Panc1 (cell line): ENCODE measurements around the gene WAS. TPM values are rescaled to one million over a fixed set of nuclear protein-coding genes. Genes with fewer than 3 reads are reported as not detected.

Experiments used
- ATAC-seq: fragments of 200-7000 bp; cut with Tn5 transposase; 2 replicates; pipeline ENCODE4 v1.9.1; 2020; ENCODE audit warnings: mild to moderate bottlenecking, moderate library complexity
- BruUV-seq: library from RNA; stranded (reverse); fragments of 400-500 nt; replicated peaks from 2 replicates; lab custom pipeline; 2021; lab: Mats Ljungman, UMichigan
- CTCF ChIA-PET: fragments of 300-600 bp; sonication (Branson Sonifier 250); formaldehyde crosslinking; loops from one replicate; lab custom pipeline; 2022; ENCODE audit warnings: antibody characterized with exemption; lab: Charles Lee
- POLR2A ChIA-PET: fragments of 300-600 bp; sonication (Branson Sonifier 250); formaldehyde crosslinking; loops from one replicate; lab custom pipeline; 2022; ENCODE audit warnings: antibody characterized with exemption; lab: Charles Lee
- DNase-seq: peaks from one replicate; pipeline ENCODE4 v3.0.0-alpha.2; 2010; ENCODE audit warnings: low read depth, low spot score
- H3K27ac ChIP-seq: 2 replicates; pipeline ENCODE4 v1.5.1; 2011; ENCODE audit warnings: mild to moderate bottlenecking, low read length, inconsistent platforms
- H3K27me3 ChIP-seq: fragments of 200-500 bp; sonication (Bioruptor generic); 2 replicates; pipeline ENCODE4 v1.6.0; 2014; ENCODE audit warnings: low read length, inconsistent platforms; ENCODE audit not compliant: control insufficient read depth, insufficient read depth
- H3K36me3 ChIP-seq: fragments of 200-500 bp; sonication (Bioruptor generic); 2 replicates; pipeline ENCODE4 v1.5.1; 2014; ENCODE audit warnings: inconsistent platforms, mild to moderate bottlenecking, low read length, moderate library complexity; ENCODE audit not compliant: control insufficient read depth, insufficient read depth
- H3K4me1 ChIP-seq: 2 replicates; pipeline ENCODE4 v1.5.1; 2011; ENCODE audit warnings: inconsistent platforms, mild to moderate bottlenecking, low read length, moderate library complexity; ENCODE audit not compliant: control insufficient read depth, insufficient read depth
- H3K4me3 ChIP-seq, 2 experiments: 2 replicates each; pipeline ENCODE4 v1.5.1; 2011 to 2012; ENCODE audit warnings: low read depth in 2 of 2, low read length in 2 of 2, mild to moderate bottlenecking in 2 of 2, inconsistent platforms in 1 of 2, moderate library complexity in 1 of 2
- H3K9me3 ChIP-seq: fragments of 200-500 bp; sonication (Bioruptor generic); 2 replicates; pipeline ENCODE4 v1.5.1; 2014; ENCODE audit warnings: low read depth, mild to moderate bottlenecking, inconsistent platforms, low read length, moderate library complexity; ENCODE audit not compliant: control insufficient read depth, insufficient read depth
- POLR2AphosphoS5 ChIP-seq: IDR thresholded peaks from 2 replicates; pipeline ENCODE4 v1.6.1; 2012; ENCODE audit warnings: mild to moderate bottlenecking, low read depth, low read length, moderate library complexity
- SIN3A ChIP-seq: IDR thresholded peaks from 2 replicates; pipeline ENCODE4 v1.6.1; 2012; ENCODE audit warnings: low read depth, mild to moderate bottlenecking, low read length, moderate library complexity, borderline replicate concordance; ENCODE audit not compliant: insufficient read depth
- TCF7L2 ChIP-seq: IDR thresholded peaks from 2 replicates; pipeline ENCODE4 v1.6.1; 2011; ENCODE audit warnings: mild to moderate bottlenecking, low read depth, low read length, inconsistent platforms
- in situ Hi-C: cut with HindIII; loops from 2 replicates; pipeline ENCODE4 v1.10.0; 2016; ENCODE audit warnings: low sequenced_read_pairs, low pct_unique_long_range_greater_than_20kb
- intact Hi-C: fragments of 100-400 bp; cut with micrococcal nuclease; formaldehyde crosslinking; loops from one replicate; pipeline ENCODE4 v1.10.0; 2022; ENCODE audit not compliant: unreplicated experiment
- total RNA-seq: library from RNA; stranded (reverse); gene quantifications from one replicate; pipeline ENCODE4 v1.2.1, GENCODE V29; 2021; ENCODE audit not compliant: unreplicated experiment
- TF ChIP-seq, protein P1 (sequence below), 2 experiments: IDR thresholded peaks; 2 replicates each; pipeline ENCODE4 v1.6.1; 2011 to 2012; ENCODE audit warnings: low read depth in 2 of 2, control low read depth in 1 of 2, low read length in 1 of 2, mild to moderate bottlenecking in 1 of 2, moderate library complexity in 1 of 2; ENCODE audit not compliant: insufficient read depth in 1 of 2
- TF ChIP-seq, protein P2 (sequence below): fragments of 450-650 bp; IDR thresholded peaks from 2 replicates; pipeline ENCODE4 v1.5.1; 2017; ENCODE audit warnings: mild to moderate bottlenecking

The WAS gene
- total RNA-seq, 1 experiment from 2014 or later = 0.82 TPM

DNA sequence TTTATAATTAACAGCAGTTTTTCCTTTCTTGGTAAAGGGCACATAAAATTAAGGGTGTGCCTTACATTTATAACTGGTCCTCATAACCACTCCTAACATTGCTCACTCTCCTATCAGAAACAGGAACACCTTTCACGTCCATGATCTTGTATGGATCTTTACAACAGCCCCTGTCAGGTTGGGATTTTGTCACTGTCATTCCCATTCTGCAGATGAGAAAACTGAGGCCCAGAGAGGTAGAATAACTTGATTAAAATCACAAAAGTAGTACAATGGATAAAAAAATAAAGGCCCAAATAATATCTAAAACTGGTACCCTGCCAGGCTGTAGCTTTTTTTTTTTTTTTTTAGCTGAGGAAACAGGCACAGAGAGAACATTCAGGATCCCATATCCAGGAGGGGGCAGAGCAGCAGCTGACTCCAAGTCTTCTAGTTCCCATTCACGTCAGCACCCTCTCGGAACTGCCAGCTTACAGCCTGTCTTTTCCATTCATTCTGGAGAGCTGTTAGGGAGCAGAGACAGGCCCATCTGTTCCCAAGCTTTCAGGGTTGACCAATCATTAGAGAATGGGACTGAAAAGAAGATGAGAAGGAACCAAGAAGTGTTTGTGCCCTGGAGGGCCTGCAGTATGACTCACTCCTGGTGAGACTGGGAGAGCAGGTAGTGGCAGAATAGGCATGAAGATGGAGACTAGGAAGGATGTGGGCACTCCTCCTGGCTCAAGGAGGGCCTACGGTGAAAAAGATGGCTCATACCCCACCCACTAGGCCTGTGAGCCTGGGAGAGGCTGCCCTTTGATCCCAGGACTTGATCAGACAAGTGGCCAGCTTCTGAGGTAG is 20.3 kb downstream of the WAS start:
- POLR2A ChIA-PET = no interaction called here
- ATAC-seq (0 out of 2 replicates have a peak, but pooled peaks have one; percentile 14), DNase-seq (no peak)
- no peaks in the 10 kb centered on the region for H3K9me3 ChIP-seq
- TF ChIP-seq, protein P1, sequence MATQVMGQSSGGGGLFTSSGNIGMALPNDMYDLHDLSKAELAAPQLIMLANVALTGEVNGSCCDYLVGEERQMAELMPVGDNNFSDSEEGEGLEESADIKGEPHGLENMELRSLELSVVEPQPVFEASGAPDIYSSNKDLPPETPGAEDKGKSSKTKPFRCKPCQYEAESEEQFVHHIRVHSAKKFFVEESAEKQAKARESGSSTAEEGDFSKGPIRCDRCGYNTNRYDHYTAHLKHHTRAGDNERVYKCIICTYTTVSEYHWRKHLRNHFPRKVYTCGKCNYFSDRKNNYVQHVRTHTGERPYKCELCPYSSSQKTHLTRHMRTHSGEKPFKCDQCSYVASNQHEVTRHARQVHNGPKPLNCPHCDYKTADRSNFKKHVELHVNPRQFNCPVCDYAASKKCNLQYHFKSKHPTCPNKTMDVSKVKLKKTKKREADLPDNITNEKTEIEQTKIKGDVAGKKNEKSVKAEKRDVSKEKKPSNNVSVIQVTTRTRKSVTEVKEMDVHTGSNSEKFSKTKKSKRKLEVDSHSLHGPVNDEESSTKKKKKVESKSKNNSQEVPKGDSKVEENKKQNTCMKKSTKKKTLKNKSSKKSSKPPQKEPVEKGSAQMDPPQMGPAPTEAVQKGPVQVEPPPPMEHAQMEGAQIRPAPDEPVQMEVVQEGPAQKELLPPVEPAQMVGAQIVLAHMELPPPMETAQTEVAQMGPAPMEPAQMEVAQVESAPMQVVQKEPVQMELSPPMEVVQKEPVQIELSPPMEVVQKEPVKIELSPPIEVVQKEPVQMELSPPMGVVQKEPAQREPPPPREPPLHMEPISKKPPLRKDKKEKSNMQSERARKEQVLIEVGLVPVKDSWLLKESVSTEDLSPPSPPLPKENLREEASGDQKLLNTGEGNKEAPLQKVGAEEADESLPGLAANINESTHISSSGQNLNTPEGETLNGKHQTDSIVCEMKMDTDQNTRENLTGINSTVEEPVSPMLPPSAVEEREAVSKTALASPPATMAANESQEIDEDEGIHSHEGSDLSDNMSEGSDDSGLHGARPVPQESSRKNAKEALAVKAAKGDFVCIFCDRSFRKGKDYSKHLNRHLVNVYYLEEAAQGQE (IDR thresholded peaks at IDR 0.05; ENCODE audit: insufficient read depth in 1 of 2, low read depth in 2 of 2, low read length in 1 of 2) = no peak
- TF ChIP-seq TCF7L2 (no peak), POLR2AphosphoS5 (no peak), SIN3A (no peak)
- TF ChIP-seq, protein P2, sequence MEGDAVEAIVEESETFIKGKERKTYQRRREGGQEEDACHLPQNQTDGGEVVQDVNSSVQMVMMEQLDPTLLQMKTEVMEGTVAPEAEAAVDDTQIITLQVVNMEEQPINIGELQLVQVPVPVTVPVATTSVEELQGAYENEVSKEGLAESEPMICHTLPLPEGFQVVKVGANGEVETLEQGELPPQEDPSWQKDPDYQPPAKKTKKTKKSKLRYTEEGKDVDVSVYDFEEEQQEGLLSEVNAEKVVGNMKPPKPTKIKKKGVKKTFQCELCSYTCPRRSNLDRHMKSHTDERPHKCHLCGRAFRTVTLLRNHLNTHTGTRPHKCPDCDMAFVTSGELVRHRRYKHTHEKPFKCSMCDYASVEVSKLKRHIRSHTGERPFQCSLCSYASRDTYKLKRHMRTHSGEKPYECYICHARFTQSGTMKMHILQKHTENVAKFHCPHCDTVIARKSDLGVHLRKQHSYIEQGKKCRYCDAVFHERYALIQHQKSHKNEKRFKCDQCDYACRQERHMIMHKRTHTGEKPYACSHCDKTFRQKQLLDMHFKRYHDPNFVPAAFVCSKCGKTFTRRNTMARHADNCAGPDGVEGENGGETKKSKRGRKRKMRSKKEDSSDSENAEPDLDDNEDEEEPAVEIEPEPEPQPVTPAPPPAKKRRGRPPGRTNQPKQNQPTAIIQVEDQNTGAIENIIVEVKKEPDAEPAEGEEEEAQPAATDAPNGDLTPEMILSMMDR = no peak
- BruUV-seq = TSS peak; percentile 10
- CTCF ChIA-PET = no interaction called here
- H3K4me1 ChIP-seq = 0 out of 2 replicates have a peak, but pooled peaks cover 4% of the 10 kb centered on the region
- H3K36me3 ChIP-seq = peaks cover 4% of the 10 kb centered on the region; the same call in 1 of the 2 replicates
- intact Hi-C loops (no loop called here), in situ Hi-C loops (no loop called here)
- H3K27ac ChIP-seq = no peak overlapping the region
- no peaks in the 10 kb centered on the region for H3K27me3 ChIP-seq
- H3K4me3 ChIP-seq = no peak overlapping the region

DNA sequence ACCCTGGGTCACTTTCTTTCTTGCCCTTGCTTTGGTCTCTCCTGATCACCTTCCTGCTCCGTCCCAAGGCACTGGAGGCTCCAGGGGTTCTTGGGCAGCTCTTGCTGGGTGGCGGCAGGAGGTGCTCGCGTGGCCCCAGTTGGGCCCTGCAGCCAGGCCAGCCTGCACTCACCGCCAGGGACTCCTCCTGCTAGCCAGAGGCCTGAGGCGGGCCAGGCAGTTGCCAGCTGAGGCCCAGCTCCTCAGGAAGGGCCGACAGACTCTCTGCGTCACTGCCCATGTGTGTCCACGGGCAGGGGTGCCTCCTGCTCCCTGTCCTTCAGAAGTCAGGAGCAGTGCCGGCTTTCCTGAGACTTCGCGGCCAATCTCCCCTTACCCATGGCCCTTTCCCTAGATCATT is 22.3 kb downstream of the WAS start:
- intact Hi-C loops = no loop called here
- DNase-seq (no peak), ATAC-seq (peak; percentile 46)
- Histone ChIP-seq H3K4me3 (no peak overlapping the region), H3K9me3 (no peaks in the 10 kb centered on the region), H3K4me1 (0 out of 2 replicates have a peak, but pooled peaks cover 4% of the 10 kb centered on the region), H3K27me3 (no peaks in the 10 kb centered on the region), H3K36me3 (peaks cover 2% of the 10 kb centered on the region; the same call in 1 of the 2 replicates), H3K27ac (no peak overlapping the region)
- no TSS peak for BruUV-seq
- in situ Hi-C loops = no loop called here
- TF ChIP-seq, protein P1 (IDR thresholded peaks at IDR 0.05; ENCODE audit: insufficient read depth in 1 of 2, low read depth in 2 of 2, low read length in 1 of 2) = no peak
- TF ChIP-seq POLR2AphosphoS5 = no peak
- TF ChIP-seq, protein P2 = no peak
- TF ChIP-seq SIN3A = no peak
- no peak for TF ChIP-seq TCF7L2
- ChIA-PET CTCF (no interaction called here), POLR2A (no interaction called here)
